Effector CD8-positive, alpha-beta T cell (primary cell): ENCODE data around the gene ZNF865.

Source experiments
- DNase-seq: peaks from one replicate; lab custom pipeline; 2025; lab: John Stamatoyannopoulos, UW

Gene ZNF865

GRCh38 chr19:55644842-55645511, 39.5 kb downstream of the ZNF865 start:
- no peak for DNase-seq

- DNase-seq: no peak
Observed at GRCh38 chr19:55645512-55645881, 40.0 kb downstream of the ZNF865 start.

- DNase-seq: no peak
Observed at GRCh38 chr19:55646889-55647731, 41.7 kb downstream of the ZNF865 start.

- DNase-seq: peak; percentile 48
Observed at GRCh38 chr19:55647732-55648584, 42.5 kb downstream of the ZNF865 start, which contains the start of gene CCDC106. Gene CCDC106, plus strand, starts transcription at chr19:55648212. Its CDS starts 835 bp downstream, at chr19:55649047.

- no peak for DNase-seq
Observed at GRCh38 chr19:55648585-55649267, 43.3 kb downstream of the ZNF865 start.

- no peak for DNase-seq
Observed at GRCh38 chr19:55649268-55650125, 44.0 kb downstream of the ZNF865 start.

GRCh38 chr19:55650126-55650557, 44.7 kb downstream of the ZNF865 start:
- no peak for DNase-seq

- no peak for DNase-seq
Observed at GRCh38 chr19:55650602-55651230, 45.3 kb downstream of the ZNF865 start.

GRCh38 chr19:55651236-55651635, 45.8 kb downstream of the ZNF865 start:
- DNase-seq: no peak

GRCh38 chr19:55652311-55653128, 47.1 kb downstream of the ZNF865 start:
- no peak for DNase-seq

- peak; percentile 100 for DNase-seq
Observed at GRCh38 chr19:55653651-55654322, 48.3 kb downstream of the ZNF865 start.

- peak; percentile 99 for DNase-seq
Observed at GRCh38 chr19:55654323-55654867, 48.9 kb downstream of the ZNF865 start.

GRCh38 chr19:55654868-55655647, 49.6 kb downstream of the ZNF865 start, which contains the start of gene U2AF2:
Gene U2AF2, plus strand, starts transcription at chr19:55655035. Its CDS starts 70 bp downstream, at chr19:55655105.
- peak; percentile 98 for DNase-seq

GRCh38 chr19:55655648-55656040, 50.2 kb downstream of the ZNF865 start:
- DNase-seq: no peak

- no peak for DNase-seq
Observed at GRCh38 chr19:55656552-55656951, 51.1 kb downstream of the ZNF865 start.

- no peak for DNase-seq
Observed at GRCh38 chr19:55656988-55657747, 51.7 kb downstream of the ZNF865 start.
